Natural killer cell treated with Interleukin-12 subunit alpha and Interleukin-12 subunit beta and Interleukin-15 and Interleukin-18, amount 100 ng/mL, for 72 hours (primary cell): ENCODE data around the gene SP140L. TPM values are rescaled to one million over a fixed set of nuclear protein-coding genes. Genes with fewer than 3 reads are reported as not detected.

Experiments used
- ATAC-seq, 2 donors: fragments of 150-1000 bp; cut with Tn5 transposase in 1 of 2; sonication (Bioruptor Pico), chemical (Tn5 transposase) in 1 of 2; 2 replicates each; pipeline ENCODE4 v1.10.0; 2021
- DNase-seq: peaks from one replicate; pipeline ENCODE4 v3.0.0; 2022; ENCODE audit warnings: low spot score
- H3K27ac Mint-ChIP-seq, 2 donors: 1 replicate in 1 of 2; 2 replicates in 1 of 2; pipeline ENCODE4 v1.8.0; 2022; ENCODE audit warnings: mixed read lengths in 2 of 2, mild to moderate bottlenecking in 1 of 2, moderate library complexity in 1 of 2
- H3K27me3 Mint-ChIP-seq, 2 donors: 1 replicate in 1 of 2; 2 replicates in 1 of 2; pipeline ENCODE4 v1.8.0; 2022; ENCODE audit warnings: mixed read lengths in 2 of 2
- H3K36me3 Mint-ChIP-seq: one replicate; pipeline ENCODE4 v1.8.0; 2022; ENCODE audit warnings: mixed read lengths
- H3K4me1 Mint-ChIP-seq, 2 donors: 1 replicate in 1 of 2; 2 replicates in 1 of 2; pipeline ENCODE4 v1.8.0; 2022; ENCODE audit warnings: low read depth in 2 of 2, mixed read lengths in 2 of 2, mild to moderate bottlenecking in 1 of 2
- H3K4me3 Mint-ChIP-seq: one replicate; pipeline ENCODE4 v1.8.0; 2022; ENCODE audit warnings: mixed read lengths
- H3K9me3 Mint-ChIP-seq: 2 replicates; pipeline ENCODE4 v1.8.0; 2022; ENCODE audit warnings: mixed read lengths
- total RNA-seq, 2 donors: library from RNA; stranded (reverse); gene quantifications; one replicate each; pipeline ENCODE4 v1.2.3, GENCODE V29; 2022

The SP140L gene
- total RNA-seq, 2 donors from 2014 or later = 36.8 to 54.0 TPM

DNA sequence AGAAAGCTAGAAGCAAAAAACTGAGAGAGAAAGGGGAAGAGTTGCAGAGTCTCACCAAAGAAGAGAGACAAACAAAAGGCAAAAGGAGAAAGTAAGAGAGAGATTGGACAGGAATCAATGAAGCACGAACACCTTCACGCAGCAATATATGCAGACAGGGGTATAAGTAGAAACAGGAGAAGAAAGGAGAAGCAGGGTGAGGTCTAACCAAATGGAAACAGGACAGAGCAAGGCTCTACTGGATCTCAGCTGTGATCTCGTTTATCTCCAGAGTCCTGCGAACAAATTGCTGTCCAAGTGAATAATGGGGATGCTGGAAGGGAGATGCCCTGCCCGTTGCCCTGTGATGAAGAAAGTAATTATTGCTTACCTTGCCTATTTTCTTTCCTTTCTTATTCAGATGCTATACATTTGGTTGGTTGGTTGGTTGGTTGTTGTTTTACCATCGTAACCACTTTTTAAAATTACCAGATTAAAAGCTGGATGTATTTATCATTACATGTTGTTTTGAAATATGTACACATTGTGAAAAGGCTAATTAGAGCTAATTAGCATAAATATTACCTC lies 123.0 kb downstream of the SP140L start:
- H3K36me3 Mint-ChIP-seq = peaks cover 69% of the 10 kb centered on the region
- H3K4me3 Mint-ChIP-seq = no peak overlapping the region
- DNase-seq (no peak), ATAC-seq (no peak)
- peak overlapping the region in 1 of 2 donors; percentile 60 for H3K27ac Mint-ChIP-seq
- no peaks in the 10 kb centered on the region for H3K27me3 Mint-ChIP-seq
- no peaks in the 10 kb centered on the region for H3K9me3 Mint-ChIP-seq
- H3K4me1 Mint-ChIP-seq = peaks cover 43 to 64% of the 10 kb centered on the region in 2 donors

DNA sequence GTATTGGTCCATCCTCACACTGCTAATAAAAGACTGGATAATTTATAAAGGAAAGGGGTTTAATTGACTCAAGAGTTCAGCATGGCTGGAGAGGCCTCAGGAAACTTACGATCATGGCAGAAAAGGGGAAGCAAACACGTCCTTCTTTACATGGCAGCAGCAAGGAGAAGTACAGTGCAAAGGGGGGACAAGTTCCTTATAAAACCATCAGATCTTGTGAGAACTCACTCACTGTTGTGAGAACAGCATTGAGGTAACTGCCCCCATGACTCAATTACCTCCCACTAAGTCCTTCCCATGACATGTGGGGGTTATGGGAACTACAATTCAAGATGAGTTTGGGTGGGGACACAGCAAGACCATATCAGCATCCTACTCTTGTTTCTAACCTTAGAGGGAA lies 126.0 kb downstream of the SP140L start:
- Mint-ChIP-seq H3K4me3 (no peak overlapping the region), H3K27ac (peak overlapping the region in 1 of 2 donors; percentile 38), H3K27me3 (no peaks in the 10 kb centered on the region), H3K36me3 (peaks cover 74% of the 10 kb centered on the region), H3K9me3 (peaks cover 6% of the 10 kb centered on the region), H3K4me1 (peaks cover 55 to 76% of the 10 kb centered on the region in 2 donors)
- DNase-seq (no peak), ATAC-seq (no peak)

Other genes starting within 250 kb of the SP140L start
- 10 to 100 TPM; 71.5 to 85.8 TPM for gene SP110, start 107.2 kb upstream of the SP140L start, total RNA-seq
- 10 to 100 TPM; 55.3 to 67.9 TPM for gene SP140, start 101.5 kb upstream of the SP140L start, total RNA-seq
- gene SP100, start 89.0 kb downstream of the SP140L start, total RNA-seq = 100 to 1,000 TPM; 179 to 190 TPM